Activated T-cell treated with anti-CD3 and anti-CD28 coated beads, Interleukin-2, amount 50 U/mL, for 72 hours (primary cell): ENCODE measurements around the gene SPINK1. TPM values are rescaled to one million over a fixed set of nuclear protein-coding genes. Genes with fewer than 3 reads are reported as not detected.
"Not testable (repeated sequence)": the region's sequence is repeated elsewhere in the genome, so short reads cannot be mapped to it uniquely, and the experiment has no call there.

Experiments
- ATAC-seq, 2 donors: fragments of 150-1000 bp; cut with Tn5 transposase; replicated peaks in 1 of 2; 2 replicates each; pipeline ENCODE4 v1.10.0; 2021; ENCODE audit warnings: moderate library complexity in 2 of 2, mild to moderate bottlenecking in 1 of 2
- DNase-seq, 2 donors: peaks; one replicate each; pipeline ENCODE4 v3.0.0; 2021 to 2022; ENCODE audit warnings: mixed read lengths in 1 of 2
- H3K27ac Mint-ChIP-seq: one replicate; pipeline ENCODE4 v1.8.0; 2022; ENCODE audit warnings: mild to moderate bottlenecking, moderate library complexity, mixed read lengths
- H3K27me3 Mint-ChIP-seq: one replicate; pipeline ENCODE4 v1.8.0; 2022; ENCODE audit warnings: low read depth, mixed read lengths
- H3K36me3 Mint-ChIP-seq, 2 donors: one replicate each; pipeline ENCODE4 v1.8.0; 2022; ENCODE audit warnings: mixed read lengths in 2 of 2, mild to moderate bottlenecking in 1 of 2; ENCODE audit not compliant: insufficient read depth in 2 of 2
- H3K4me1 Mint-ChIP-seq: one replicate; pipeline ENCODE4 v1.8.0; 2022; ENCODE audit warnings: low read depth, mixed read lengths
- H3K4me3 Mint-ChIP-seq, 2 donors: one replicate each; pipeline ENCODE4 v1.8.0; 2022; ENCODE audit warnings: mild to moderate bottlenecking in 2 of 2, mixed read lengths in 2 of 2, moderate library complexity in 2 of 2
- H3K9me3 Mint-ChIP-seq, 2 donors: one replicate each; pipeline ENCODE4 v1.8.0; 2022; ENCODE audit warnings: mixed read lengths in 2 of 2
- total RNA-seq, 2 donors: library from RNA; stranded (reverse); gene quantifications; one replicate each; pipeline ENCODE4 v1.2.3, GENCODE V29; 2022

The SPINK1 gene, protein sequence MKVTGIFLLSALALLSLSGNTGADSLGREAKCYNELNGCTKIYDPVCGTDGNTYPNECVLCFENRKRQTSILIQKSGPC
- total RNA-seq, result not detected

DNA sequence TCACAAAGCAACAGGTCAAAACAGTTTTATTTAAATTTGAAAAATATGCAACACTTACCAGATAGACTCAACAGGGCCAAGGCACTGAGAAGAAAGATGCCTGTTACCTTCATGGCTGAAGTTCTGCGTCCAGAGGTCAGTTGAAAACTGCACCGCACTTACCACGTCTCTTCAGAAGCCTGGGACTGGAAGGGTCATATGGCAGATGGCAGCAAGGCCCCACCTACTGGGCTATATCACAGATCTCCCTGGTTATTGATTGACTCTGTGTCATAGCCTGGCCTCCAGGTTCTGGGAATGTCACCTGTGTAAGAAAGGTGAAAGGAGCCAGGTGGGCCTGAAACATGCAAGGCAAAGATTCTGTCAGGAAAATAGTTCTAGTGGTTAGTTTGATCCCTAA is at the start of gene SPINK1:
TSS of gene SPINK1 (minus strand) at position 207 of the 400 bp plus-strand sequence. CDS start at position 113, 94 bp downstream.
- Mint-ChIP-seq H3K27ac (no peak within 1 kb of the TSS), H3K4me1 (no peaks in the 10 kb centered on the region), H3K27me3 (peaks cover 18% of the 10 kb centered on the region), H3K36me3 (no peaks in the 10 kb centered on the region), H3K9me3 (no peaks in the 10 kb centered on the region), H3K4me3 (no peak within 1 kb of the TSS)
- no peak for ATAC-seq
- no peak for DNase-seq

DNA sequence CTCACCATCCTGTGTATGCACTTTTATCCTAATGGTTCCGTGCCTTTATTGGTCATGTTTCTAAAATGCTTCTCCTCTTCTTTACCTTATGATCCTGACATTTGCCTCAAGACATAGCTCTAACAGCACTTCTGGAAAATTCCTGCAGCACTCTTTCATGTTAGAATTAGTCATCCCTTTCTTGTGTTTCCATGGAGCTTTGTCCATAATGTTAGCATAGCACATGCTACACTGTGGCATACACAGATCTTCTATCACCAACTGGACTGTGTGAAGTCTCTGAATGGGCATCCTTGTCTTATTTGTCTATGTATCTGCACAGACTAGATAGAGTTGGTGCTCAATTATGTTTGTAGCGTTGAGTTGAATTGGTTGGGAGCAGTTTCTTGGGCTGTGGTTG is 49.0 kb upstream of the SPINK1 start:
- Mint-ChIP-seq H3K4me1 (no peaks in the 10 kb centered on the region), H3K4me3 (no peak overlapping the region), H3K9me3 (no peaks in the 10 kb centered on the region), H3K36me3 (no peaks in the 10 kb centered on the region), H3K27ac (no peak overlapping the region), H3K27me3 (no peaks in the 10 kb centered on the region)
- no peak for DNase-seq
- no peak for ATAC-seq

DNA sequence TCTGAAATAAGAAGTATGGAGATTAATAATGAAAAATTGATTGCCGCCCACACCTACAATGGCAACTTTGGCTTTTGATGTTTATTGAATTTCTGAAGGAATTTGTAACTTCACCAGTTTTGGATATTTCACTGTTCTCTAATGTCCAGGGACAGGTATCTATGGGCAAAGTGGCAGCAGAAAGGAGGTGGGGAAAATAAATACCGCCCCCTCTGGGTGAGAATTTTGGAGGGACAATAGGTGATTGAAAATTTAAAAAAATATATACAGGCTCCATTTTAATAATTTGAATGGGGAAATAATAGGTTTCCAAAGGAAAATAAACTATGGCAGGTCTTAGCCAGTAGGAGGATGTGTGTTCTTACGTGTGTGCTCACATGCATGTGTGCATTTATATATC is 48.3 kb upstream of the SPINK1 start:
- Mint-ChIP-seq H3K9me3 (no peaks in the 10 kb centered on the region), H3K27ac (no peak overlapping the region), H3K27me3 (no peaks in the 10 kb centered on the region), H3K36me3 (no peaks in the 10 kb centered on the region), H3K4me1 (no peaks in the 10 kb centered on the region), H3K4me3 (no peak overlapping the region)
- DNase-seq (no peak), ATAC-seq (no peak)

DNA sequence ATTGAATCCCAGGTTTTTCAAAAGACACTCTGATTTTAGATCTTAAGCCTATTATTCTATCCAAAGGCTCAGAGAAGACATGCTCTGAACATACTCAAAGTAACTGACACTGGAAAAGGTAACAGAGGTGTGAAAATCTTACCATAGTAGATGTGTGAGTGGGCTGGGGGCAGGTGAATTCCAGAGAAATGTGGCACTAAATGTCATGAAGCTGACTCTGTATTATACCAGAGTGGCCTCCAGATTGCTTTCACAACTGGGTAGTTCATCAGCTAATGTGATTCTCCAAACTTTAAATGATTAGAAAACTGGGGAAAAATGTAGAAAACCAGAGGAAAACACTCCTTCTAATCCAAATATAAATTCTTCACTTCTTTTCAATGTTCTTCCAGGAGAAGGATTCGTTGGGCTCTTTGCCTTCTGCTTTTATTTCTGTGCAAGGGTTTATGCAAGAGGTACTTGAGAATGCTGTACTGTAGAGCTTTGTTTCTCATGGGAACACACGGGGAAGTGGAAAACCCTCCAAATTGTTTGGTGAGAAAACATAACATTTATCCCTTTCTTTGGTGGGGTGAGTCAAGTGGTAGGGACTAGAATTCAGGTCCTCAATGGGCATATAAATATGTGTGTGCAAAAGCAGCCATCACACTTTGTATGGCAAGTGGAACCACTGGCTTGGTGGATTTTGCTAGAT is 46.7 kb upstream of the SPINK1 start, which contains the start of gene SCGB3A2:
TSS of gene SCGB3A2 (plus strand) at position 646 of the 694 bp plus-strand sequence. CDS start 93 bp downstream, outside the sequence.
- H3K27me3 Mint-ChIP-seq, result no peaks in the 10 kb centered on the region
- H3K9me3 Mint-ChIP-seq, result no peaks in the 10 kb centered on the region
- no peaks in the 10 kb centered on the region for H3K4me1 Mint-ChIP-seq
- DNase-seq, result no peak
- no peak for ATAC-seq
- H3K4me3 Mint-ChIP-seq, result no peak within 1 kb of the TSS
- no peak within 1 kb of the TSS for H3K27ac Mint-ChIP-seq
- H3K36me3 Mint-ChIP-seq, result no peaks in the 10 kb centered on the region

DNA sequence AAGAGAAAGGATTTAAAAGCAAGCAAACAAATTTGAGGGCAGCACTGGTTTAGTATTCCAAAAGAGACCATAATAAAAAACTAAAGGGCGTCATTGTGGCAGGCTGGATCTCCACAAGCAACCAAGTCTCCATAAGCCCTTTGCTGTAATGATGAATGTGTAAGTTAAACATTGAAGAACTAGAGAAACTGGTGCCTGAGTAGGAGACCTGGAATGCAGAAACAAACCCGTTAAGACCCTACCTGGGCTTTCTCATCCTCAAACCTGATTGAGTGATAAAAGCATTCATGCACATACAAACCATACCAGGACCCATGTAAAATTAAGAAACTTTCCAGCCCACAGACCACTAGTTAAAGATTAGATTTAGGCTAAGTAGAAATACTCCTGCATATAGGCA is 45.2 kb upstream of the SPINK1 start:
- no peaks in the 10 kb centered on the region for H3K4me1 Mint-ChIP-seq
- H3K9me3 Mint-ChIP-seq, result no peaks in the 10 kb centered on the region
- no peaks in the 10 kb centered on the region for H3K27me3 Mint-ChIP-seq
- no peak for ATAC-seq
- no peak overlapping the region for H3K4me3 Mint-ChIP-seq
- no peak for DNase-seq
- no peak overlapping the region for H3K27ac Mint-ChIP-seq
- no peaks in the 10 kb centered on the region for H3K36me3 Mint-ChIP-seq

GRCh38 chr5:147876141-147876540 is 44.7 kb upstream of the SPINK1 start:
- ATAC-seq, result no peak
- DNase-seq, result no peak
- Mint-ChIP-seq H3K27ac (no peak overlapping the region), H3K36me3 (no peaks in the 10 kb centered on the region), H3K27me3 (no peaks in the 10 kb centered on the region), H3K4me3 (no peak overlapping the region), H3K4me1 (no peaks in the 10 kb centered on the region), H3K9me3 (no peaks in the 10 kb centered on the region)

- ATAC-seq (no peak), DNase-seq (no peak)
- no peak overlapping the region for H3K4me3 Mint-ChIP-seq
- H3K27ac Mint-ChIP-seq, result no peak overlapping the region
- no peaks in the 10 kb centered on the region for H3K27me3 Mint-ChIP-seq
- H3K36me3 Mint-ChIP-seq, result no peaks in the 10 kb centered on the region
- H3K4me1 Mint-ChIP-seq, result no peaks in the 10 kb centered on the region
- no peaks in the 10 kb centered on the region for H3K9me3 Mint-ChIP-seq
Observed at GRCh38 chr5:147874910-147875367, 43.5 kb upstream of the SPINK1 start.

GRCh38 chr5:147874118-147874875 is 42.8 kb upstream of the SPINK1 start:
- H3K36me3 Mint-ChIP-seq, H3K27me3 Mint-ChIP-seq, H3K9me3 Mint-ChIP-seq, ATAC-seq, DNase-seq, H3K27ac Mint-ChIP-seq, H3K4me3 Mint-ChIP-seq, H3K4me1 Mint-ChIP-seq: not testable (repeated sequence)

DNA sequence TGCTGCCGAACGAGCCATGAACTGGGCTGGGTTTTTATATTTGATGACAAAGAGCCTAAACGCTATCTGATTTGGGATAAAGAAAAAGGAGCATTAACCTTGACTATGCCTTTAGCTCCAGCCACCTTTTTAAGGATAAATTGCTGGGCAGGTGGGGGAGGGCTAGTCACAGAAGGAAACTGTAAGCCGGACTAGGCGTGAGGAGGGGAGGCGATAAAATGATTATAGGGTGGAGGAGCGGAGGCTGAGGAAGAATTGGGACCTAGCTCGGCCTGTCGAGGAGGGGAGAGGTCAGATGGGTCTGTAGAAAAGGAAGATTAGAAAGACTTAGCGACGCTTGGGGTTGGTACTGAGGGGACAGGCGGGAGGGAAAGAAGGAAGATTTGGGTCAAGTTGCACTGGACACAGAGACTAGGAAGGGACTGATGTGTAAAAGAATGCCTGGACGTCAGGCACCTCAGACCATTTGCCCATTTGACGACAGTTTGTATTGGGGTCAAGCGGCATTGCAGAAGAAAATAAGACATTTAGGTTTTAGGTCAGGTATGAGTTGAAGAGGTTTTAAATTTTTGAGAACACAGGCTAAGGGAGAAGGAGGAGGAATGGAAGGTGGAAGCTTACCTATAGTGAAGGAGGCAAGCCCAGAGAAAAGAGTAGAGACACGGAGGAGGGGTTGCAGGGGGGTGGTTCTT is 41.4 kb upstream of the SPINK1 start:
- not testable (repeated sequence) for ATAC-seq, H3K4me1 Mint-ChIP-seq, DNase-seq, H3K27ac Mint-ChIP-seq, H3K4me3 Mint-ChIP-seq, H3K27me3 Mint-ChIP-seq, H3K9me3 Mint-ChIP-seq, H3K36me3 Mint-ChIP-seq

DNA sequence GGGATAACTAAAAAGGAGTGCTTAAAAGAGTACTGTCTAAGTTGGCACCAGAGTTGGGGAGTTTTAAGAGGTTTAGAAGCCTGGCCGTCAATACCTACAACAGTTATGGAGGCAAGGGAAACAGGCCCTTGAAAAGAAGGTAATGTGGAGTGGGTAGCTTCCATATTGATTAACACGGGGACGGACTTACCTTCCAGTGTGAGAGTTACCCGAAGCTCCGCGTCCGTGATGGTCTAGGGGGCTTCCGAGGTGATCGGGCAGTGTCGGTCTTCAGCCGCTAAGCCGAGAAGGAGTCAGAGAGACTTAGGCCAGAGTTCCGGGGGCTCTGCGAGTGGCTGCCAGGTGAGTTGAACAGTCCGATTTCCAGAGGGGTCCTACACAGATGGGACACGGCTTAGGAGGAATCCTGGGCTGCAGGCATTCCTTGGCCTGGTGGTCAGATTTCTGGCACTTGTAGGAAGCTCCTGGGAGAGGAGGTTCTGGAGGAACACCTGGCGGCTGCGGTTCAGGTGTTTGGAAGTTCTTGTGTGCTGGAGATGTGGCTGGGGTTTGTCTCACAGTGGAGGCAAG is 40.6 kb upstream of the SPINK1 start:
- not testable (repeated sequence) for DNase-seq, H3K27ac Mint-ChIP-seq, H3K9me3 Mint-ChIP-seq, H3K4me3 Mint-ChIP-seq, H3K27me3 Mint-ChIP-seq, H3K4me1 Mint-ChIP-seq, H3K36me3 Mint-ChIP-seq, ATAC-seq

DNA sequence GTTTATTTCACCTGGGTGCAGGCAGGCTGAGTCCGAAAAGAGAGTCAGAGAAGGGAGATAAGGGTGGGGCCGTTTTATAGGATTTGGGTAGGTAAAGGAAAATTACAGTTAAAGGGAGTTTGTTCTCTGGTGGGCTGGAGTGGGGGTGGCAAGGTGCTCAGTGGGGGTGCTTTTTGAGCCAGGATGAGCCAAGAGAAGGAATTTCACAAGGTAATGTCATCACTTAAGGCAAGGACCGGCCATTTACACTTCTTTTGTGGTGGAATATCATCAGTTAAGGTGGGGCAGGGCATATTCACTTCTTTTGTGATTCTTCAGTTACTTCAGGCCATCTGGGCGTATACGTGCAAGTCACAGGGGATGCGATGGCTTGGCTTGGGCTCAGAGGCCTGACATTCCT is 38.4 kb upstream of the SPINK1 start:
- H3K4me3 Mint-ChIP-seq, H3K27ac Mint-ChIP-seq, H3K27me3 Mint-ChIP-seq, H3K9me3 Mint-ChIP-seq, H3K36me3 Mint-ChIP-seq, H3K4me1 Mint-ChIP-seq, ATAC-seq, DNase-seq: not testable (repeated sequence)

DNA sequence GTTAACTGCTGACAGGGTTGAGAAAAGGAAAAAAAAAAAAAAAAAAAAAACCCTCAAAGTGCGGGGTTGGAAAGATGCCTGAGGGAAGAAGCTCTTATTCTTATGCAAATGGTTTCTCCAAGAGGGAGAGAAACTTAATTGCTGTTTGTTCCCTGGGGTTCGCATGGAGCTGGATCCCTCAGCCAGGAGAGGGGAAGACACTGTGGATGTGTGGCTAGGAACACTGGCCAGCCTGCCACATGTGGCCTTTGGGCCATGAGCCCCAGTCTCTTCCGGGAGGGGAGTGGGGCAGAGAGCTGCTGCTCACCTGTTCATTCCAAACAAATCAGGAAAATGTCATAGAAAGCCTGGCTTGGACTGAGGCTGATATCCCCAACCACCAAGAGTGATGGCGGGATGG is 37.6 kb upstream of the SPINK1 start:
- ATAC-seq, result no peak
- no peak overlapping the region for H3K27ac Mint-ChIP-seq

More for the DNA sequence above, 37.6 kb upstream of the SPINK1 start:
- no peak for DNase-seq
- Mint-ChIP-seq H3K9me3 (no peaks in the 10 kb centered on the region), H3K27me3 (no peaks in the 10 kb centered on the region), H3K4me3 (no peak overlapping the region), H3K4me1 (no peaks in the 10 kb centered on the region), H3K36me3 (no peaks in the 10 kb centered on the region)
